GM18858 (cell line): Measurements from ENCODE around the gene CYP26B1.

Experiments used
- ATAC-seq: cut with Tn5 transposase; IDR thresholded peaks from one replicate; pipeline ENCODE4 v1.9.1; 2021; ENCODE audit not compliant: unreplicated experiment

The CYP26B1 gene

GRCh38 chr2:72147303-72147971 lies at the start of gene CYP26B1:
CYP26B1 (minus strand) TSS chr2:72147862; CDS start chr2:72147834, 28 bp downstream.
- no peak for ATAC-seq

DNA sequence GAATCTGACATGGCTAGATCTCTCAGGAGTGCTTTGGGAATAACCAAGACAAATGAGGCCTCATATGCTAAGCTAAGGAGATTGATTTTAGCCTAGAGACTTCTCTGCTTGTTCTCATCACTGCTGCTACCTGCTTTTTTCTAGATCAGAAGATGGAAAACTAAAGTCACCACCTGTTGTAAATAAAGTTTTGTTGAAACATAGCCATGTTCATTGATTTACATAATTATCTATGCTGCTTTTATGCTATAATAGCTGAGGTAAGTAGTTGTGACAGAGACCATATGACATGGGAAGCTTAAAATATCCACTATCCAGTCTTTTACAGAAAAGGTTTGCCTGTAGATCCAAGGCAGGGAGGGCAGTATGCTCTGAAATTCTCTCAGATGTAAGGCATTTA lies 46.1 kb upstream of the CYP26B1 start:
- no peak for ATAC-seq

DNA sequence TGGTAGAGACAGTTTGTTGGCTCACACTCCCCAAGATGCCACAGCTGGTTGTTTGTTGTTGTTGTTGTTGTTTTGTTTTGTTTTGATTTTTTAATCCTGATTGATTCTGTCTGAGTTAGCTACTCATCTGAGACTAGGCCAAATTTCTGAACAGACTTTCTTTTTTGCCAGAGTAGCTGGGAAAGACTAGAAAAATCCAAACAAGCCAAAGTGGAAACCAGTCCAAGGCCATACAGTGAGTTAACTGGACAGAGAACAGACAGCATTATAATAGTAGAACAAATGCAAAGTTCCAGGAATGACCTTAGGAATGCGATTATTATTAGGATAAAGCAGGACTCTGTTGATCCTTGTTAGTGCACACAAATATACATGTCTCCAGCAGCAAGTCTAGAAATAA lies 43.8 kb upstream of the CYP26B1 start:
- ATAC-seq: no peak

GRCh38 chr2:72185206-72185605 lies 37.5 kb upstream of the CYP26B1 start:
- ATAC-seq: no peak

- no peak for ATAC-seq
Measured at GRCh38 chr2:72183466-72183865, 35.8 kb upstream of the CYP26B1 start.

DNA sequence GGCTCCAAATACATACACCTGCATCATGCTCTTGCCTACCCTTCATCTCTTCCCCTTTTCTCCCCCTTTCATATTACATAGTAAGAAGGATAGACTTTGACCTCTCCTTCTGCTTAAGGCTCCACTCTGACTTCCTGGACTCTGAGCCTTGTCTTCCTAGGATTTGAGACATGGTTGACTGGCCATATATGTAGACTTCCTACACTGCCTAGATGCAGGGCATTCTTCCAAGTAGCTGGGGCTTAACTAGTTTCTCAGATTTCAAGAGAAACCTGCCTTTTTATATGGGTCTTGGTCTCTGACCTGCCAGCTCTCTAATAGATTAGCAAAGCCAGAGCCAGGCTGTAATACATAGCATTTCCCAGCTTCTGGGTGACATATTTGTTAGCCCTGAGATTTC lies 35.4 kb upstream of the CYP26B1 start:
- no peak for ATAC-seq

DNA sequence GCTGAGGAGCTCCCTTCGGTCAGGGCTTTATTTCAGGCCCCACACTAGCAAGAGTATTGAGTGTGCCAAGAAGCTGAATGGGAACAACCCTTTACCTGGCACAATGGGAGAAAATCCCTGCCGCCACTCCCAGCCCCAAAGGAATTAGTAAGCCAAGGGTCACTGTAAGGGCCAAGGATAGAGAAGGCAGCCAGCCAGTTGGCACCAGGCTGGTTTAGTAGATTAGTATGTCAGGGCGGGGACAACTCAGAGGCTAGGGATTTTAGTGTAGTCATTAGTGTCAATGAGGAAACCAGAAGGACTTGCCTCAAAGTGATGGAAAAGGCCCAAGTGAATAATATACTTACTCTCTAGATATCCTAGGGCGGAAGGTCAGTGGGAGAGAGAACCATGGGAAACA lies 34.9 kb upstream of the CYP26B1 start:
- no peak for ATAC-seq

GRCh38 chr2:72181616-72182015 lies 34.0 kb upstream of the CYP26B1 start:
- no peak for ATAC-seq

- ATAC-seq: no peak
Measured at GRCh38 chr2:72180351-72180750, 32.7 kb upstream of the CYP26B1 start.

- ATAC-seq: no peak
Measured at GRCh38 chr2:72178551-72178950, 30.9 kb upstream of the CYP26B1 start.

GRCh38 chr2:72176281-72176680 lies 28.6 kb upstream of the CYP26B1 start:
- no peak for ATAC-seq

GRCh38 chr2:72175636-72176035 lies 28.0 kb upstream of the CYP26B1 start:
- ATAC-seq: no peak

DNA sequence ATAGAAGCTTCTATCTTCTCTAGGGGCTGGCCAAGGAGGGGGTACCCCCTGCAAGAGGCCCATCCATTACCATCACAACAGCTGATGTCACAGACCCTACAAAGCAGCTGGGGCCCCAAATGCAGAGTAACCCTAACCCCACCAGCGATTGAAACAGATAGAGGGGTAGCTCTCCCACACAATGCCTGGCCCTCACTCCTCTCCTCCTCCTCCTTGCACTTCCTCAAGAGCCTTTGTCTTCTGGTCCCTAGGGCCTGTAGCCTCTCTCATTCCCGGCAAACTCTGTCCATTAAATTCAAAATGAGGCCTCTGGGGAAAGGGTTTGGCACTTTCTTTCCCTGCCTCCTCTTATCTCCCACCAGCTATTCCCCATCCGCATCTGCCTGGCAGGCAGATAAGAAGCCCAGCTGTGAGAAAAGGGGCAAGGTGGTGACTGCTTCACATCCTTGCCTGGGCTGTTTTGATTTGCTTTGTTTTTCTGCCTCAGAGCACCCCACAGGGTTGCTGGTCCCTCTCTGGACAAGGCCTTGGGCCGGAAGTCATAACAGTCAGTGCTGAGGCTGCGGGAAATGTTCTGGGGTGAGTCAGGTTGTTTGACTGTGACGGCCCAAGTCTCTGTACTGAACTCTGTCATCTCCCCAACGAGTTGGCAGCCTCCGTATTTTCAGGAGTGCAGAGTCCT lies 26.1 kb upstream of the CYP26B1 start:
- no peak for ATAC-seq

GRCh38 chr2:72172478-72172877 lies 24.8 kb upstream of the CYP26B1 start:
- ATAC-seq: no peak

GRCh38 chr2:72166279-72166678 lies 18.6 kb upstream of the CYP26B1 start:
- no peak for ATAC-seq

- no peak for ATAC-seq
Measured at GRCh38 chr2:72165792-72166191, 18.1 kb upstream of the CYP26B1 start.

DNA sequence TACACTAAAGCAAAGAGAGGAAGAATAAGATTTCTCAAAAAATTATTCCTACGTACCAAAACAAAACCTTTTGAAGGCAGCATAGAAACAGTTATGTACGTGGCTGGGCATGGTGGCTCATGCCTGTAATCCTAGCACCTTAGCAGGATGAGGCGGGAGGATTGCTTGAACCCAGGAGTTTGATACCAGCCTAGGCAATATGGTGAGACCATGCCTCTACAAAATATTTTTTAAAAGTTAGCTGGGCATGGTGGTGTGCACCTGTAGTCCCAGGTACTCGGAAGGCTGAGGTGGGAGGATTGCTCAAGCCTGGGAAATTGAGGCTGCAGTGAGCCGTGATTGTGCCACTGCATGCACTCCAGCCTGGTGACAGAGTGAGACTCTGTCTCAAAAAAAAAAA lies 14.9 kb upstream of the CYP26B1 start:
- ATAC-seq: no peak

DNA sequence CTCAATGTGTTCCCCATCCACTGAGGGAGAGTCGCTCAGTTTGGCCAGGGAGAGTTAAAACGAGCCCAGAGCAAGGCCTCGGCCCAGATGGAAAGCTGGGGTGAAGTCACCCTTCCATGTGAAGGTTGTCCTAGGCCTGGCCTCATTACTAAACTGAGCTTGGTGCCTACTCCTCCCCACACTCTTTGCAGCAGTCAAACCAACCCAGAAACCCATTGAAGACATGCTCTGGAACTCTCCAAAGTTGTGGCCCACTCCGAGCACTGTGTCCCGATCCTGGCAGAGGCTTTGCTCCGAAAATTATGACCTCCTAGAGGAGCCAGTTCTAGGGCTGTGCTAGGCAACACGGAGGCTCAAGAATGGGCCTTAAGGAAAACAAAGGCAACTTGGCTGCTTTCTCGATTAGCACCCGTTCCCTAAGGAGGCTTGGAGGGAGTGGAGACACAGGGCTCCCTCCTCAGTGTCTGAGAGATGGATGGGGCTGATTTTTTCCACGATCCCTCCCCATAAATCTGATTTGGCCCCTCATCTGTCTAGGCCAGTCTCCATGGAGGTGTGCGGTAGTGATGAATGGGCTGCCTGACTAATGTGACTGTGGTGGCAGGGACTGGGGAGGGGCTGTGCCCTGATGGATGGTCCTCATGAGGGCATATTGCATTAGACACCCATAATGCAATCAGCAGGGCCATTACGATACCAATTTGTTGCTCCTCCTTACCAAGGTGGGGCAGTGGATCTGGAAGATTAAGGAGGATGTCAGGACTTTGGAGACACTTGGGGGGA lies 11.7 kb upstream of the CYP26B1 start:
- no peak for ATAC-seq

DNA sequence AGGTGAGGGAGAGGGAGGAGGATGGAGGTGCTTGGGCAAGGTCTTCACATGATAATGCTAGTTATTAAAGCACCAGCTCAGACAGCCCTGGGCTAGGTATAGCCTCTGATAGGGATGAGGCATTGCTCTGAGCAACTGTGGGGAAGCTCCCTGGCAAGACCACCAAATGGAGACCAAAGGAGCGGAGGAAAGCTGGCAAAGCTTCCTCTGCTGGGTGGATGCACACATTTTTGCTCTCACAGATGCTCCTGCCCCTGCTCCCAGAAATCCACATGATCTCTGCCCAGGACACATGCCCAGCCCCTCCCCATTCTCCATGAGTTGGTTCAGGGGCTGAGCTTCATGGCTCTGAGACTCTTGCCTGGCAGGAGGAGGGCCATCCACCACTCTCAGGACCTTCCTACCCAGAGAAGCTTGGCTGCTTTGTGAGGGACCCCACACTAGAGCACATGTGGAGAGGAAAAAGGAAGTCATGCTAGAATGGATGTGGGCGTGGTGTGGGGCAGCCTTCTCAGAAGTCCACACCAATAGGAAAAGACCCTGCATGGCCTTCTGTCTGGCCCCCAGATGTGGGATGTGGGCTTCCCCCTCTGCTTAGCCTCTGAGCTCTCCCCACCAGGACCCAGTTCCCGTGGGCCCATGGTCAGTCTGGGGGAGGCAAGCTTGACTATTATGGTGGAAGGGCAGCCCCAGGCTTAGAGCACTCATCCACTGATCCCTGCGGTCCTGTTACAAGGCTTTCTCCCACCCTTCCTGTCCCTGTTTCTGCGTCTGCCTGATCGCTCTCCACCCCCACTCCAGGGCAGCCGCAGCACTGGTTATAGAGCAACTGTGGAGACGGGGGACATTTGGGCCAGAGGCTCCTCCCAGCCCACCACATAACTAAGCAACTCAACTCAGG lies 10.5 kb upstream of the CYP26B1 start:
- no peak for ATAC-seq

DNA sequence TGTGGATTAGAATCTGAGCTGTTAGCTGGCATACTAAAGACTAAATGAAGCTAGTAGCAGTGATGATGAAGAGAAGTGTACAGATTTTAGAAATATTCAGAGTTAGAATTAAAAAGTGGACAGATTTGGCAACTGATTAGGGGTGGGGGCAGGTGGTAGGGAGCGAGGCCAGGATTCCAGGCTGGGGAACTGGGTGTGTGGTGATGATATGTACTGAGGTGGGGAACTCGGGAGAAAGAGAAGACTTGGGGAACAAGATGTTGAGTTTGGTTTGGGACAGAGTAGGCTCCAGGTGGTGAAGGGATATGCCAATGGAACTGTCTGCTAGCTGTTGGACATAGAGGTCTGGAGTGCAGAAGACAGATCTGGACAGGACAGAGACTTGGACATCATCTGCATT lies 9.2 kb upstream of the CYP26B1 start:
- ATAC-seq: no peak

DNA sequence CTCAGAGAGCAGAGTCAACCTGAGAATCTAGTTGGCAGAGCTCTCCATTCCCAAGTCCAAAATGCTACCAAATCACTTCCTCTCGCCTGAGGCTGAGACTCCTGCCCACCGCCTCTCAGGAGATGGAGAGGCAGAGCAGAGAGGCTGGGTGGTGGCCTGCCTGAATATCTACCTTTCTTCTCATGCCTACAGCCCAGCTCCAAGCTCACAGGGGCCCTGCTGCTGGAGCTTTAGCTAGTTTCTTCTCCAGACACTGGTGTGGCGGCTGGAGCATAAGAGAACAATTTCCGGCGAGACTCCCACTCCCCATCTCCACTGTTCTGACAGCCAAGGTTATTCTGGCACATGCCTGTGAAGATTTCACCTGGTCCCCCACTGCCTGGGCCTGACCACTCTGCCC lies 8.1 kb upstream of the CYP26B1 start:
- no peak for ATAC-seq
